DMS53 treated with DMSO at 0.1 percent for 48 hours (cell line): ENCODE results near the gene LCLAT1.
"Not testable (repeated sequence)": the region's sequence is repeated elsewhere in the genome, so short reads cannot be mapped to it uniquely, and the experiment has no call there.

Source experiments
- DNase-seq: peaks from one replicate; lab custom pipeline; 2025; ENCODE audit not compliant: unreplicated experiment; lab: John Stamatoyannopoulos, UW

The LCLAT1 gene

GRCh38 chr2:30633039-30633438 lies 186.0 kb downstream of the LCLAT1 start:
- no peak for DNase-seq

GRCh38 chr2:30636311-30636710 lies 189.3 kb downstream of the LCLAT1 start:
- DNase-seq, result no peak

- DNase-seq, result peak; percentile 27
Observed at GRCh38 chr2:30639836-30640235, 192.8 kb downstream of the LCLAT1 start.

GRCh38 chr2:30641765-30642345 lies 194.8 kb downstream of the LCLAT1 start:
- DNase-seq, result no peak

- DNase-seq, result not testable (repeated sequence)
Observed at GRCh38 chr2:30643013-30643412, 196.0 kb downstream of the LCLAT1 start.

DNA sequence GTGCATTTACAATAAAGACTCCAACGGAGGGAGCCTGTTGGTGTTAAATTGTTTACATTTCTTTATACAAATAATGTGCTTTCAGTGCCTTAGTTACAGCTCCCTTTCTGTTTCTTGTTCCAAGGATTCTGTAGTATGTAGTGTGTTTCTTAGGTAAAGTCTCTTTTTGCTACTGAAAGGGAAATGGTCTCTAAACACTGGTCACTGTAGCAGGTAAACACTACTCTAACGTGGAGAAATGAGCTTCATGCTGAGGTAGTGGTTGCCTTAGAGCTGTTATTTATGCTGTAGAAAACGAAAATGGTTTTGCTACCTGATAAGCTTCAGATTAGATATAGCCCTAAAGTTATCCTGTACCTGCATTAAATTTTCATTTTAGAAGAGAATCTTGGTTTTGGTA lies 196.6 kb downstream of the LCLAT1 start:
- no peak for DNase-seq

GRCh38 chr2:30645081-30645744 lies 198.2 kb downstream of the LCLAT1 start:
- no peak for DNase-seq

DNA sequence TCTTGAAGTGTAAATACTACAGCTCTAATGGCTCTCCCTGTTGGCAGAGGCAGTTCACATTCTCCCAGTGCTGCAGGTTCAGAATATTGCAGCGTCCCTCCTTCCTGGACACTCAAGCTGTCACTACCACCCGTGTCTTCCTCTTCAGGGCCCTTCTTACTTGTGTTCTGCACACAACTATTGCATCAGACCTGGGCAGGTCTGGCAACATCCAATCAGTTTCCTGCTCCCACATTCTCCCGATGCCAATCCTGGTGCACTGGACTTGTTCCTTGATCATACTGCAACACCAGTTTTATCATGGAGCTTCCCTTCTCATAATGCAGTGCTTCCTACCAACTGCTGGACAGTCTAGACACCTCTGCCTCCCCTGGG lies 198.7 kb downstream of the LCLAT1 start:
- DNase-seq, result no peak

DNA sequence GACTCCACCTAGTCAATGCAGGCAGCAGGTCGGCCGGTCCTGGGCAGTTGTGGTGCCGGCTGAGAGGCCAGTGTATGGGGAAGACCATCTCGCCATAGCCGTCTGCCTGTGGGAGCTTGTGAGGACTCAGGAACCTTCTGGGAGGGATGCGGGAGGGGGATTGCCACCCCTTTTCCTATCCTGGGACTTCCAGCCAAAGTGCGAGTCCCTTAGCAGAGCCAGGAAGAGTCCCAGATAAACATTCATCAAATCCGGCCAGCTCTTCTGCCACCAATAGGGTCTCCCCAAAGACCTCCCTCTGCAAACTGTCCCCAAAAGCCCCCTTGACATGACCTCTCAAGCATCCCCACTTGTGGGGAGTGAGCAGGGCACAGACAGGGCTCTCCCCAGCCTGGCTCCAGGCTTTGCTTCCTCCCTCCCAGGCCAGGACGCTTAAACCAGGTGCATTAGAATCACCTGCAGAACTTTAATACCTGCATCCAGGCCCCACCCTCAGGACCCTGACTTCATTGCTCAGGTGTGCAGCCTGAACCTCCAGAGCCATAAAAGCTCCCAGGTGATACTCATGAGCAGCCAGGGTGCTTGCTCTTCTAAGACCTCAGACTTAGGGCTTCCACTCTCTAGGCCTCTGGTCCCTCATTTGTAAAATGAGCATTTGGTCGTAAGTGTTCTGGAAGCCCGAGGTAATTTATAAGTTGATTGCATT lies 200.9 kb downstream of the LCLAT1 start:
- DNase-seq, result no peak

DNA sequence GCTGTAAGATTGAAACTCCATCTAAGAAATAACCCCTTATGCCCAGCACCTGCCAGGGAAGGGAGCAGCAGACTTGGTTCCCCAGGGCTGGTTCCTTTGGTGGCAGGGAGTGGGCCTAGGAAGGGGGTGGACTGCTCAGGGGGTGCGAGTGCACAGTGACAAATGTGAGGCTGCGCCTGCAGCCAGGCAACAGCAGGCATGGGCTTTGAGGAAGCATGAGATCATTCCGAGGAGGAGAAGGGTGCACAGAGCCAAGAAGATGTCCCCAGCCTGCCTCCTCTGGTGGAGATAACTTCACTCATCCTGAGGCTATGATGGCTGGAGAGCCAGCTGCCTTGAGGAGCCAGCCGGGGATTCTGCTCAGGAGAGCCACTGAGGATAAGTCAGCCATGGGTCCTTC lies 202.2 kb downstream of the LCLAT1 start:
- no peak for DNase-seq

DNA sequence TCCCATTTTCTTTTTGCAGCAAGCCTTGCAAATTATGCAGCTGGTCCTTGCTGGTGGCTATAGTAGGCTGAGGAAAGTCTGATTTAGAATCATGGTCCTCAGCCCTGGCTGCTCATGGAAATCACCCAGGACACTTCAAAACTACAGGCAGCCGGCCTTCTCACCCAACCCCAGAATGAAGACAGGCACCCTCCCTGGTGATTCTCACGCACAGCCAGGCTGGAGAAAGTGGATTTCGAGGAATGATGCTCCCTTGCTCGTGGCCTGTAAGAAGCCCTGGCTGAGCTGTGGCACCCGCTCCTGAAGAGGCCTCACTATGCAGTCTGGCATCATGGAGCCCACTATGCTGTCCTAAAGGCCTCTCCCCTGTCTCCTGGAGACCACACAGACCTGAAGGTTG lies 202.8 kb downstream of the LCLAT1 start:
- DNase-seq, result no peak

DNA sequence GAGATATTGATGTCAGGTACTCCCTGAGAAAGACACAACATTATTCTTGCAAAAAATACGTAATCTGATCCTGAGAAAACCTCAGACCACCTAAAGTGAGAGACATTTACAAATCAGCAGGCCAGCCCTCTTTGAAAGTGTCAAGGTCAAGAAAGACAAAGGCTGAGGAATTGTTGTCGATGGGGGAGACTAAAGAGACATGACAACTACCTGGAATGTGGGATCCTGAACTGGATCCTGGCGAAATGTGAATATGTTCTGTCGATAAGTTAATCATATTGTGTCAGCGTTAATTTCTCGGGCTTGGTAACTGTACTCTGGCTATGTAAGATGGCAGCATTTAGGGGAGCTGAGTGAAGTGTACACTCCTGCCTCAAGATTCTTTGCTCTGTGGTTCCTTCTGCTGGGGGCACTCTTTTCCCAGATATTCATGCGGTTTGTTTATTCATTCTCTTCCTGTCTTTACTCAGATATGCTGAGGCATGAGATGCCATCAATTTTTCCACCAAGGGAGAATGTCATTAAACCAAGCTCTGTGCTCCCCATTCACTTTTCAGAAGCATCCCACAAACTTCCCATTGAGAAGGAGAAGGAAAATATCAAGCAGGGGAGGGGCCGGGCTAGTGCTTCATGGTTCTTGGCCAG lies 205.3 kb downstream of the LCLAT1 start:
- no peak for DNase-seq

GRCh38 chr2:30653847-30654246 lies 206.8 kb downstream of the LCLAT1 start:
- DNase-seq, result no peak

GRCh38 chr2:30654404-30654803 lies 207.4 kb downstream of the LCLAT1 start:
- no peak for DNase-seq

DNA sequence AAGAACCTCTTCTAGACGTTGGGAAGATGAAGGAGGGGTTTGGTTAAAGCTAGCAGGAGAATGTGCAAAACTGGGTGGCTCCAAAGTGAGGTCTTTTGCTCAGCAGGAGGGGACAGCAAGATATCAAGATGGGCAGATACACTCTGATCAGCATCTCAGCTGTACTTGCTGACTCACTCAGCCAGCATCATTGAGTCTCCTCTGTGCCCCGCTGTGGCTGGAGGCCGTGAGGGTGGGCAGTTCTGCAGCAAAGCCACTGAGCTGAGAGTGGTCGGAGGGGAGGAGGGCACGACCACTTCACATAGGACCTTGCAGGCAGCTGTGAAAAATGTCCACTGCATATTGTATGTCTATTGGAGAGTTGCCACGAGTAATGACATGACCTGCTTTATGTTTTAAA lies 208.2 kb downstream of the LCLAT1 start:
- no peak for DNase-seq

- DNase-seq, result no peak
Observed at GRCh38 chr2:30655660-30656059, 208.6 kb downstream of the LCLAT1 start.

DNA sequence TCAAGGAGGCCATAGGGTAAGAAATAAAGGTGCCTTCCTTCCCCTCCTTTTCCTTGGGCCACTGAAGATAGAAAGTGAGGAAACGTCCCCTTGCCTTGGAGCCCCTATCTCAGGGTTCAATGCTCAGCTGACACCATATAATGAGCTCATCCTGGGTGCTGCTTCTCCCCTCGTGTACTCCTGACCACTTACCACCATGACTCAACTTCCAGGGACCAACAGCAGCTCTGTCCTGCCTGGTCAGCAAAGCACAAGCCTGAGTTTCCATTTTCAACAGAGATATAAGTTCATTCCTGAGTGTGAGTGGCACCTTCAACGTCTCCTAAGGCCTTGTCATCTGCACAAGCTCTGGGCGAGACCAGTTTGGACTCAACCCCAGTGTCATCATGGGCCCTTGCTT lies 209.0 kb downstream of the LCLAT1 start:
- no peak for DNase-seq

DNA sequence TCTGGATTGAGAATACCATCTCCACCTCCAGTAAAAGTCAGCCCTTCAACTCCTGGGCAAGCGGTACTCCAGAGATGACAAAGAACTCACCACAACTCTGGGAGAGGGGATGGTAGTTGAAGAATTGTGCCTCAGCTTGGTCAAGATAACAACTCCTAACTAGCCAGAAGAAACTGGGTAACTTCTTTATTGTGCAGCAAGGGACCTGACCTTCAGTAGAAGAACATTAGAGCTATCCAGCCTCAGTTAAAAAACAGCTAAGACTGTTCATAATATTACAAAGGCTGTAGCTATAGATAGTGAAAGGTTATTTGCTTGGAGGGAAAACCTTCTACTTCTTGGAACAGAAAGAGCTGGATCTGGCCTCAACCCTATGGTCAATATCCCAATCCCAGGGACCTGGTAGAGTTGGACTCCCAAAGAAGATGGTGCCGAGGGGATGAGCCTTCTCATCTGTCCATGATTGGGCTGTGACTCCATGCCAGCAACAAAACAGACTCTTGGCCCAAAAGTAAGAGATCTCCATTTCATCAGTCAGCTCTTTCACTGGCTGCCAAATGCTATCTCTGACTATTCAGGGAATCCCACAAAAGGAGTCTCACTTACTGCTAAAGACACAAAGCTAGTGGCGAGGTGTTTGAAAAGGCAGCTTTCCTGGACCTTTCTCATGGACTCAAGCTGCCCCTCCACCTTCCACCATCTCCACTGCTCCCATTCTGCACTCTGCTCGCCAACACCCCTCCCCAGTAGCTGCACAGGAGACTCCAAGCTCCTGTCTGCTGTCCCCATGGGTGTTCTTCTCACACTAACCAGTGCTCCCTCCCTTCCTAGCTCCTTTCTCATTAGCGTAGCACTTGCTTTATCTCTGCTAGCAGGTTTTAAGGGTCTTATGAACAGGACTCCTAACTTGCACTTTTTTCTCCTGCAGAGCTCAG lies 214.4 kb downstream of the LCLAT1 start:
- no peak for DNase-seq

GRCh38 chr2:30662268-30663131 lies 215.5 kb downstream of the LCLAT1 start:
- DNase-seq, result peak; percentile 40

DNA sequence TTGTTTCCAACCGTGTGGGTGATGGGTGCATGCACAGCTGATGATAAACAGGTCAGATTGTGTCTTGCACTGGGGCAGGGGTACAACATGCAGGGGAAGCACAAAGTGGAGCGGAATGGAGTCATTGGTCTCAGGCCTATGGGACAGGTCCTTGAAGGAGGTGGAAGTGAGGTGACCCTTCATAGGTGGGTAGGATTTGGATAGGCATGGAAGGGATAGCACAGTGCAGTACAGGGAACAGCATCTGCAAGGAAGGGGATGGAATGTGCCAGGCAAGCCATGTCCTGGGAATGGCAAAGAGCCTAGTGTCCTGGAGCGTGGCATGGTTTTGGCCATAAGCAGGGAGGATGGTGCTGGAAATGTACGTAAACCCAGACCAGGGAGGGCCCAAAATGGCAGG lies 216.3 kb downstream of the LCLAT1 start:
- DNase-seq, result no peak
